HG03103 (cell line): ENCODE data around the gene VPS13C.
A peak's percentile ranks its signal among the peaks of the same experiment; 100 is the strongest.
"Not testable (repeated sequence)": the region's sequence is repeated elsewhere in the genome, so short reads cannot be mapped to it uniquely, and the experiment has no call there.

Experiments
- ATAC-seq: cut with Tn5 transposase; IDR thresholded peaks from one replicate; pipeline ENCODE4 v1.9.1; 2021; ENCODE audit warnings: low read depth; ENCODE audit not compliant: unreplicated experiment

The VPS13C gene

GRCh38 chr15:62050115-62050514 lies 10.1 kb downstream of the VPS13C start:
- no peak for ATAC-seq

- ATAC-seq = not testable (repeated sequence)
Observed at GRCh38 chr15:62048254-62048653, 12.0 kb downstream of the VPS13C start.

GRCh38 chr15:62047282-62047827 lies 12.9 kb downstream of the VPS13C start:
- ATAC-seq = no peak

- ATAC-seq = peak; percentile 63
Observed at GRCh38 chr15:62046078-62046743, 14.0 kb downstream of the VPS13C start.

- ATAC-seq = no peak
Observed at GRCh38 chr15:62035256-62035924, 24.9 kb downstream of the VPS13C start.

GRCh38 chr15:62027916-62028315 lies 32.3 kb downstream of the VPS13C start:
- no peak for ATAC-seq

GRCh38 chr15:62027263-62027565 lies 33.0 kb downstream of the VPS13C start:
- ATAC-seq = no peak

GRCh38 chr15:62026487-62027262 lies 33.6 kb downstream of the VPS13C start:
- ATAC-seq = peak; percentile 71

GRCh38 chr15:62021991-62022600 lies 38.2 kb downstream of the VPS13C start:
- ATAC-seq = no peak

GRCh38 chr15:62020576-62021160 lies 39.6 kb downstream of the VPS13C start:
- no peak for ATAC-seq

- not testable (repeated sequence) for ATAC-seq
Observed at GRCh38 chr15:62005354-62005753, 54.9 kb downstream of the VPS13C start.

- ATAC-seq = no peak
Observed at GRCh38 chr15:61997786-61998185, 62.5 kb downstream of the VPS13C start.

- no peak for ATAC-seq
Observed at GRCh38 chr15:61996056-61996635, 64.1 kb downstream of the VPS13C start.

GRCh38 chr15:61994216-61994615 lies 66.0 kb downstream of the VPS13C start:
- no peak for ATAC-seq

GRCh38 chr15:61992518-61992917 lies 67.7 kb downstream of the VPS13C start:
- ATAC-seq = no peak

- ATAC-seq = no peak
Observed at GRCh38 chr15:61989667-61990066, 70.6 kb downstream of the VPS13C start.

GRCh38 chr15:61987824-61988223 lies 72.4 kb downstream of the VPS13C start:
- no peak for ATAC-seq

- ATAC-seq = no peak
Observed at GRCh38 chr15:61983081-61983480, 77.2 kb downstream of the VPS13C start.

GRCh38 chr15:61978225-61978624 lies 82.0 kb downstream of the VPS13C start:
- no peak for ATAC-seq

GRCh38 chr15:61974759-61975158 lies 85.5 kb downstream of the VPS13C start:
- no peak for ATAC-seq
